Esophagus muscularis mucosa (tissue), 4 donors: ENCODE measurements around the gene ADAMTS9. TPM values are rescaled to one million over a fixed set of nuclear protein-coding genes. Genes with fewer than 3 reads are reported as not detected.

Experiments used
- DNase-seq: peaks from one replicate; pipeline ENCODE4 v3.0.0-alpha.2; 2017; ENCODE audit errors: extremely low spot score
- H3K27ac ChIP-seq, 4 donors: fragments of 200-600 bp; sonication (generic); replicated peaks in 1 of 4; 1 replicate in 3 of 4; 2 replicates in 1 of 4; pipeline ENCODE4 v1.5.1; 2016 to 2019; ENCODE audit warnings: mild to moderate bottlenecking in 1 of 4
- H3K27me3 ChIP-seq, 4 donors: fragments of 200-600 bp; sonication (generic); one replicate each; pipeline versions ENCODE4 v1.5.1 to v1.6.0; 2016 to 2019
- H3K36me3 ChIP-seq, 4 donors: fragments of 200-600 bp; sonication (generic); one replicate each; pipeline ENCODE4 v1.5.1; 2016 to 2019
- H3K4me1 ChIP-seq, 4 donors: fragments of 200-600 bp; sonication (generic); one replicate each; pipeline ENCODE4 v1.5.1; 2016 to 2019
- H3K4me3 ChIP-seq, 4 donors: fragments of 200-600 bp; sonication (generic); 1 replicate in 2 of 4; 2 replicates in 2 of 4; pipeline ENCODE4 v1.5.1; 2016 to 2019; ENCODE audit warnings: mild to moderate bottlenecking in 4 of 4, moderate library complexity in 1 of 4
- H3K9me3 ChIP-seq, 4 donors: fragments of 200-600 bp; sonication (generic); 1 replicate in 3 of 4; 2 replicates in 1 of 4; pipeline ENCODE4 v1.5.1; 2016 to 2019
- CTCF ChIP-seq, 3 experiments: fragments of 200-600 bp in 2 of 3; fragments of 450-650 bp in 1 of 3; sonication (generic) in 2 of 3; IDR thresholded peaks; one replicate each; pipeline ENCODE4 v1.5.1; 2017 to 2019; ENCODE audit warnings: antibody characterized with exemption in 3 of 3, mild to moderate bottlenecking in 2 of 3, moderate library complexity in 1 of 3
- EP300 ChIP-seq: sonication (generic); formaldehyde crosslinking; IDR thresholded peaks from one replicate; pipeline ENCODE4 v1.6.1; 2017; ENCODE audit warnings: antibody characterized with exemption
- POLR2A ChIP-seq: fragments of 450-650 bp; IDR thresholded peaks from one replicate; pipeline ENCODE4 v1.6.1; 2017; ENCODE audit warnings: antibody characterized with exemption, moderate library complexity, mild to moderate bottlenecking, low read depth
- POLR2AphosphoS5 ChIP-seq, 2 donors: sonication (generic); formaldehyde crosslinking; IDR thresholded peaks; one replicate each; pipeline ENCODE4 v1.6.1; 2017; ENCODE audit warnings: antibody characterized with exemption in 2 of 2
- WGBS: methylation state at CpG from one replicate; pipeline ENCODE4 v1.1.5; 2018; 5-methylcytosine and 5-hydroxymethylcytosine counted together
- intact Hi-C: fragments of 100-400 bp; cut with DNase I; formaldehyde crosslinking; loops from one replicate; pipeline ENCODE4 v1.15.1; 2023
- total RNA-seq, 4 donors: library from RNA; depleted of rRNA; stranded (reverse); fragments of >200 nt; gene quantifications; one replicate each; pipeline versions ENCODE4 v1.1.0 to v1.2.1, GENCODE V29; 2016

ADAMTS9 gene
- total RNA-seq, 4 donors from 2014 or later: 45.3 to 142 (median 56.6) TPM

- no peak overlapping the region for H3K4me3 ChIP-seq
- DNase-seq: no peak
- no peaks in the 10 kb centered on the region for H3K9me3 ChIP-seq
- H3K36me3 ChIP-seq: no peaks in the 10 kb centered on the region
- H3K27ac ChIP-seq: no peak overlapping the region
- intact Hi-C loops: no loop called here
- TF ChIP-seq POLR2A (no peak), EP300 (no peak), POLR2AphosphoS5 (IDR thresholded peaks at IDR 0.05) (no peak), CTCF (IDR thresholded peaks at IDR 0.05) (no peak)
- no peaks in the 10 kb centered on the region for H3K27me3 ChIP-seq
- H3K4me1 ChIP-seq: peaks cover 0 to 13% (median 11%) of the 10 kb centered on the region in 4 donors
- WGBS: 77% methylated on average over 2 of the region's 2 CpGs
Measured at GRCh38 chr3:64495781-64496334, 191.9 kb downstream of the ADAMTS9 start.

GRCh38 chr3:64495121-64495780 lies 192.5 kb downstream of the ADAMTS9 start:
- 55% methylated on average over 4 of the region's 4 CpGs for WGBS
- no peak overlapping the region for H3K4me3 ChIP-seq
- no peaks in the 10 kb centered on the region for H3K27me3 ChIP-seq
- peaks cover 0 to 13% (median 11%) of the 10 kb centered on the region in 4 donors for H3K4me1 ChIP-seq
- no peaks in the 10 kb centered on the region for H3K9me3 ChIP-seq
- no peak for TF ChIP-seq POLR2AphosphoS5 (IDR thresholded peaks at IDR 0.05)
- no peak for TF ChIP-seq POLR2A
- no peak for TF ChIP-seq CTCF (IDR thresholded peaks at IDR 0.05)
- TF ChIP-seq EP300: no peak
- intact Hi-C loops: no loop called here
- no peak overlapping the region for H3K27ac ChIP-seq
- H3K36me3 ChIP-seq: no peaks in the 10 kb centered on the region
- no peak for DNase-seq

GRCh38 chr3:64494526-64494925 lies 193.3 kb downstream of the ADAMTS9 start:
- intact Hi-C loops: no loop called here
- Histone ChIP-seq H3K4me1 (peaks cover 0 to 16% (median 14%) of the 10 kb centered on the region in 4 donors), H3K9me3 (no peaks in the 10 kb centered on the region), H3K27me3 (no peaks in the 10 kb centered on the region), H3K36me3 (no peaks in the 10 kb centered on the region), H3K4me3 (no peak overlapping the region), H3K27ac (no peak overlapping the region)
- 83% methylated on average over 2 of the region's 2 CpGs for WGBS
- no peak for DNase-seq
- TF ChIP-seq EP300: no peak
- TF ChIP-seq POLR2A: no peak
- no peak for TF ChIP-seq POLR2AphosphoS5 (IDR thresholded peaks at IDR 0.05)
- no peak for TF ChIP-seq CTCF (IDR thresholded peaks at IDR 0.05)

GRCh38 chr3:64493149-64493548 lies 194.7 kb downstream of the ADAMTS9 start:
- peaks cover 4 to 26% (median 23%) of the 10 kb centered on the region in 4 donors for H3K4me1 ChIP-seq
- H3K27ac ChIP-seq: no peak overlapping the region
- DNase-seq: no peak
- 90% methylated on average over 2 of the region's 2 CpGs for WGBS
- no peaks in the 10 kb centered on the region for H3K36me3 ChIP-seq
- H3K4me3 ChIP-seq: no peak overlapping the region
- intact Hi-C loops: no loop called here
- TF ChIP-seq POLR2A: no peak
- no peak for TF ChIP-seq CTCF (IDR thresholded peaks at IDR 0.05)
- no peak for TF ChIP-seq EP300
- no peak for TF ChIP-seq POLR2AphosphoS5 (IDR thresholded peaks at IDR 0.05)
- no peaks in the 10 kb centered on the region for H3K9me3 ChIP-seq
- H3K27me3 ChIP-seq: no peaks in the 10 kb centered on the region
